Heart right ventricle (tissue), 16 donors: ENCODE data around the gene MT1F. TPM values are rescaled to one million over a fixed set of nuclear protein-coding genes. Genes with fewer than 3 reads are reported as not detected.

Experiments
- ATAC-seq, 8 donors: fragments of 200-7000 bp; cut with Tn5 transposase; one replicate each; pipeline ENCODE4 v1.9.1; 2020; ENCODE audit warnings: mild to moderate bottlenecking in 8 of 8, moderate library complexity in 8 of 8, moderate number of reproducible peaks in 1 of 8
- DNase-seq, 2 donors: peaks; one replicate each; pipeline ENCODE4 v3.0.0-alpha.2; 2020
- H3K27ac ChIP-seq, 10 donors: fragments of 200-600 bp; sonication (generic) in 2 of 10; one replicate each; pipeline versions ENCODE4 v1.5.0 to v1.8.0; 2020 to 2022; ENCODE audit warnings: mild to moderate bottlenecking in 3 of 10
- H3K27me3 ChIP-seq, 7 donors: fragments of 200-600 bp; one replicate each; pipeline ENCODE4 v1.8.0; 2021 to 2022; ENCODE audit warnings: mild to moderate bottlenecking in 2 of 7
- H3K36me3 ChIP-seq, 9 donors: fragments of 200-600 bp; sonication (generic) in 1 of 9; one replicate each; pipeline versions ENCODE4 v1.5.0 to v1.8.0; 2020 to 2022; ENCODE audit warnings: mild to moderate bottlenecking in 2 of 9
- H3K4me1 ChIP-seq, 9 donors: fragments of 200-600 bp; sonication (generic) in 1 of 9; one replicate each; pipeline versions ENCODE4 v1.5.0 to v1.8.0; 2020 to 2022; ENCODE audit warnings: mild to moderate bottlenecking in 4 of 9
- H3K4me3 ChIP-seq, 10 donors: fragments of 200-600 bp; sonication (generic) in 2 of 10; one replicate each; pipeline versions ENCODE4 v1.5.0 to v1.8.0; 2020 to 2022; ENCODE audit warnings: mild to moderate bottlenecking in 7 of 10, moderate library complexity in 2 of 10
- H3K9me3 ChIP-seq, 11 donors: fragments of 200-600 bp in 10 of 11; sonication (generic) in 2 of 11; one replicate each; pipeline versions ENCODE4 v1.5.0 to v1.8.0; 2013 to 2022; ENCODE audit warnings: mild to moderate bottlenecking in 2 of 11, control low read depth in 1 of 11, moderate library complexity in 1 of 11
- WGBS, 2 donors: extraction: QIAGEN DNeasy Blood & Tissue Kit; methylation state at CpG; one replicate each; pipeline ENCODE4 v1.1.7; 2013; ENCODE audit warnings: inconsistent platforms in 1 of 2; 5-methylcytosine and 5-hydroxymethylcytosine counted together
- intact Hi-C, 10 donors: fragments of 100-400 bp; cut with DNase I; formaldehyde crosslinking; loops; one replicate each; pipeline versions ENCODE4 v1.11.1 to v1.14.2; 2022
- polyA plus RNA-seq, 2 donors: library from polyadenylated mRNA; stranded (reverse); fragments of 200-250 nt; gene quantifications; one replicate each; pipeline ENCODE4 v1.2.3, GENCODE V29; 2013
- total RNA-seq, 10 donors: library from RNA; stranded (reverse); fragmentation: NEBNext Ultra II Directional in 3 of 10; extraction: Animal tissue kit (Norgen Biotek cat#: 25700) in 3 of 10; gene quantifications; one replicate each; pipeline versions ENCODE4 v1.2.1 to v1.2.4, GENCODE V29; 2021 to 2023
- TF ChIP-seq, protein P1 (sequence below), 9 donors: fragments of 200-600 bp; sonication (generic) in 2 of 9; IDR thresholded peaks; one replicate each; pipeline versions ENCODE4 v1.5.0 to v1.8.0; 2021 to 2022; ENCODE audit warnings: antibody characterized with exemption in 9 of 9, mild to moderate bottlenecking in 5 of 9, moderate library complexity in 1 of 9
- donor health status: Arrhythmogenic right ventricular cardiomyopathy.
- donor health status: ischemic (EF 13 %, LVEDD 7.1; RV severe dilation, severe dysfunction).
- donor health status: healthy with polysubstance abuse.
- donor health status: DM: no; HTN: yes; CAD: no.
- donor health status: DM: no; HTN: no; CAD: no.
- donor health status: ischemic (EF 25% LVEDD 6.9; RV normal size, moderate dysfunction).
- donor health status: ischemic (EF 25% LVEDD 5.7; RV mildly dilated, moderate dysfunction).
- donor health status: healthy.
- donor health status: DM: yes; HTN: yes; CAD: no.
- donor health status: Ischemic cardiomyopathy.
- donor health status: ischemic (EF 35%, LVEDD 5.7; RV mildly dilated, moderate dysfunction).
- donor health status: nonischemic (EF 11% LVEDD 7.7; RV severe dilation, severe dysfunction).
- donor health status: DM: yes; HTN: yes; CAD: no.
- donor health status: PGD.
- donor health status: ischemic (EF 29% LVEDD 5.4; RV normal size, mild dysfunction).
- donor health status: nonischemic (EF 23%, LVEDD 6.1; RV moderate dilation, normal function).

MT1F gene
- total and polyA plus RNA-seq, 12 donors = 0.98 to 7.7 (median 2.4) TPM

DNA sequence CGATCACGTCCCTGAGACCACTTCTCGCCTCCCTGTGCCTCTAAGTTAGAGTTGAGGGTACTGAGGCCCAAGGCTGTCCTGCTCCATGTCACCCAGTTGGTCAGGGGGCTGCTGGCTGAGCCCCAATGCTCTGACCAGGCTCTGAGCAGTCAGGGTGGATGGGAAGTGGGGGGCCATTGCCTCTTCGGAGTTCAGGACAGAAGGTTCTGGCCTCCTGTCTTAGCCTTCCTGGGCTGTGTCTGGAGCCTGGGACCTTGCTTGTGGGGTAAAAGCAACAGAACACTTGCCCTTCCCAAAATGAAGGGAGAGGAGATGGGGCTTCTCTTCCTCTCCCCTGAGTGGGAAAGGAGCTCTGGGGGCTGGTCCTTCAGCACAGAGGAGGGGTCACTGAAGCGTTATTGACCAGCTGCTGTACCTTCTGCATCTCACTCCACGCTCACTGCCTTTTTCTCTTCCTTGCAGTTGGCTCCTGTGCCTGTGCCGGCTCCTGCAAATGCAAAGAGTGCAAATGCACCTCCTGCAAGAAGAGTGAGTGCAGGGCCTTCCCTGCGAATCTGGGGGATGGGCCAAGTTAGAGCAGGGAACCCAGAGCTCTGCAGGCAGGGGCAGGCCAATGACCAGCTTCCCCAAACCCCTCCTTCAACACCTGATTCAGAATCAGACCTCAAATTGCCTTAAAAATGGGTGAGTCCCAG lies 25.1 kb downstream of the MT1F start:
- peak in 2 of 8 donors; percentile 9 to 10 for ATAC-seq
- whole genome bisulfite sequencing, 2 donors = 45 to 52% methylated on average over 8 of the region's 8 CpGs
- Histone ChIP-seq H3K27ac (peak overlapping the region; percentile 6 to 90 (median 82)), H3K36me3 (no peaks in the 10 kb centered on the region), H3K9me3 (peaks cover 0 to 13% (median 0%) of the 10 kb centered on the region in 11 donors), H3K4me3 (peak overlapping the region; percentile 37 to 71 (median 58)), H3K4me1 (peaks cover 0 to 55% (median 28%) of the 10 kb centered on the region in 9 donors), H3K27me3 (no peaks in the 10 kb centered on the region)
- intact Hi-C loops = loop anchor here in 8 of 10 donors (1.0 to 5.0 kb wide), 7 partner anchors 41 to 81 kb away; partner anchors contain the start of genes MT2A (in 6 of the 8) and MT1E (in 2 of the 8)
- DNase-seq = no peak
- TF ChIP-seq, protein P1, sequence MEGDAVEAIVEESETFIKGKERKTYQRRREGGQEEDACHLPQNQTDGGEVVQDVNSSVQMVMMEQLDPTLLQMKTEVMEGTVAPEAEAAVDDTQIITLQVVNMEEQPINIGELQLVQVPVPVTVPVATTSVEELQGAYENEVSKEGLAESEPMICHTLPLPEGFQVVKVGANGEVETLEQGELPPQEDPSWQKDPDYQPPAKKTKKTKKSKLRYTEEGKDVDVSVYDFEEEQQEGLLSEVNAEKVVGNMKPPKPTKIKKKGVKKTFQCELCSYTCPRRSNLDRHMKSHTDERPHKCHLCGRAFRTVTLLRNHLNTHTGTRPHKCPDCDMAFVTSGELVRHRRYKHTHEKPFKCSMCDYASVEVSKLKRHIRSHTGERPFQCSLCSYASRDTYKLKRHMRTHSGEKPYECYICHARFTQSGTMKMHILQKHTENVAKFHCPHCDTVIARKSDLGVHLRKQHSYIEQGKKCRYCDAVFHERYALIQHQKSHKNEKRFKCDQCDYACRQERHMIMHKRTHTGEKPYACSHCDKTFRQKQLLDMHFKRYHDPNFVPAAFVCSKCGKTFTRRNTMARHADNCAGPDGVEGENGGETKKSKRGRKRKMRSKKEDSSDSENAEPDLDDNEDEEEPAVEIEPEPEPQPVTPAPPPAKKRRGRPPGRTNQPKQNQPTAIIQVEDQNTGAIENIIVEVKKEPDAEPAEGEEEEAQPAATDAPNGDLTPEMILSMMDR (IDR thresholded peaks at IDR 0.05) = no peak

DNA sequence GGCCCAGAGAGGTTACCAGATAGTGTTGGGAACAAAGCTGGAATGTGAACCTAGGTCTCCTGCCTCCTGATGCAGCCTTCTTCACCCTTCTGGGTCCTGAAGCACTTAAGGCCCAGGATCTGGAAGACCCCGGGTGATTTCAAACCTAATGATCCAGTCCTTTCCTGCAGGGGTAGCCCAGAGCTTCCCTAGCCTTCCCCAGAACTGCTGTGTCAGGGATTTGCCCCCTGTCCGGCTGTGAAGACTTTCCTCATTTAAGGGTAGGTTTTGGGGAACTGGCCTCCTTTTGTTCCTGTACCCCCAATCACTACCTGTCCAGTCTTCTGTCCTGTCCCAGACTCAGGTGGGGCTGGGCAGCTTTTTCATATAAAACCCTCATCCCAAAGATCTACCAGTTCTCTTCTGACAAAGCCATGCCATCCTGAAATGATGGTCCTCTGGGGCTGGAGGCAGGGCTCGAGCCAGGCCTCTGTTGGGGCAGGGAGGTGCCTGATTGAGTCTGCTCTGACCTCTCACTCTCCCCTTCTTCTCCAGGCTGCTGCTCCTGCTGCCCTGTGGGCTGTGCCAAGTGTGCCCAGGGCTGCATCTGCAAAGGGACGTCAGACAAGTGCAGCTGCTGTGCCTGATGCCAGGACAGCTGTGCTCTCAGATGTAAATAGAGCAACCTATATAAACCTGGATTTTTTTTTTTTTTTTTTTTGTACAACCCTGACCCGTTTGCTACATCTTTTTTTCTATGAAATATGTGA lies 25.8 kb downstream of the MT1F start:
- Histone ChIP-seq H3K4me1 (peaks cover 0 to 55% (median 28%) of the 10 kb centered on the region in 9 donors), H3K4me3 (peak overlapping the region in 9 of 10 donors; percentile 45 to 71 (median 62)), H3K9me3 (peaks cover 0 to 13% (median 0%) of the 10 kb centered on the region in 11 donors), H3K27me3 (no peaks in the 10 kb centered on the region), H3K27ac (peak overlapping the region in 4 of 10 donors; percentile 83 to 90 (median 88)), H3K36me3 (no peaks in the 10 kb centered on the region)
- ATAC-seq (no peak), DNase-seq (no peak)
- TF ChIP-seq, protein P1 (IDR thresholded peaks at IDR 0.05) = no peak
- intact Hi-C loops = loop anchor here in 8 of 10 donors (2.0 to 5.0 kb wide), 5 partner anchors 41 to 81 kb away; partner anchors contain the start of genes MT2A (in 5 of the 8) and MT1E (in 2 of the 8)
- WGBS, 2 donors = 74 to 81% methylated on average over 5 of the region's 5 CpGs

DNA sequence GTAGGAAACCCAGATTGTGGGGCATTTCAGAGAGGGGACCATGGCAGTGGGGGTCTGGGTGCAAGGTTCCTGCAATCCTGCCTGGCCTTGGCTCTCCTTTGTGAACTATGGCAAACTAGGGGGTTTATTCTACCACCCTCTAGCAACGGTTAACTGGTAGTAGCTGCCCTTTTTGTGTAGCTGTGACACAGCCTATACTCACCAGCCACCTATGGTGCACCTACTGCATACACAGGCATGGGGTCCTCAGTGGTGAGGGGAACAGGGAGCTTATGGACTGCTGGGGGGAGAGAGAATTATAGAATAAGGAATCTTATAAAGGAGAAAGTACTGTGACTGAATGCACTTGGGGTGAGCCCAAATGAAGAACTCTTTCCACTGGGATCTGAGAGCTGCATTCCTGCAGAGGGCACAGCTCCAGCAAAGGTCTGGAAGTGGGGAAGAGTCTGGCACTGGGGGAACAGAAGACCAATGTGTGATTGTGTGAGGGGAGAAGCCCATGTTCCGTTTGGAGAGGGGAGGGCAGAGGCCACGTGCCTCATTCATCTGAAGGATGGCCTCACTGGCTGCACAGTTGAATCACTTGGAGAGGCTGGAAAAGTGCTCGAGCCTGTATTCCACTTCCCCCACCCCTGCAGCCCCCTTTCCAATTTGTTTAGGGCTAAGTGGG lies 26.6 kb downstream of the MT1F start:
- Histone ChIP-seq H3K9me3 (peaks cover 0 to 17% (median 0%) of the 10 kb centered on the region in 11 donors), H3K27me3 (no peaks in the 10 kb centered on the region), H3K36me3 (no peaks in the 10 kb centered on the region), H3K4me1 (peaks cover 0 to 54% (median 28%) of the 10 kb centered on the region in 9 donors), H3K27ac (peak overlapping the region in 8 of 10 donors; percentile 1 to 90 (median 46)), H3K4me3 (no peak overlapping the region)
- TF ChIP-seq, protein P1 (IDR thresholded peaks at IDR 0.05) = no peak
- DNase-seq (no peak), ATAC-seq (no peak)
- WGBS, 2 donors = 64 to 87% methylated on average over 4 of the region's 4 CpGs
- intact Hi-C loops = loop anchor here in 7 of 10 donors (5.0 kb wide), 4 partner anchors 42 to 82 kb away; partner anchors contain the start of genes MT2A (in 4 of the 7) and MT1E (in 2 of the 7)
